ENCODE data around the gene P2RX7.

Gene P2RX7

DNA sequence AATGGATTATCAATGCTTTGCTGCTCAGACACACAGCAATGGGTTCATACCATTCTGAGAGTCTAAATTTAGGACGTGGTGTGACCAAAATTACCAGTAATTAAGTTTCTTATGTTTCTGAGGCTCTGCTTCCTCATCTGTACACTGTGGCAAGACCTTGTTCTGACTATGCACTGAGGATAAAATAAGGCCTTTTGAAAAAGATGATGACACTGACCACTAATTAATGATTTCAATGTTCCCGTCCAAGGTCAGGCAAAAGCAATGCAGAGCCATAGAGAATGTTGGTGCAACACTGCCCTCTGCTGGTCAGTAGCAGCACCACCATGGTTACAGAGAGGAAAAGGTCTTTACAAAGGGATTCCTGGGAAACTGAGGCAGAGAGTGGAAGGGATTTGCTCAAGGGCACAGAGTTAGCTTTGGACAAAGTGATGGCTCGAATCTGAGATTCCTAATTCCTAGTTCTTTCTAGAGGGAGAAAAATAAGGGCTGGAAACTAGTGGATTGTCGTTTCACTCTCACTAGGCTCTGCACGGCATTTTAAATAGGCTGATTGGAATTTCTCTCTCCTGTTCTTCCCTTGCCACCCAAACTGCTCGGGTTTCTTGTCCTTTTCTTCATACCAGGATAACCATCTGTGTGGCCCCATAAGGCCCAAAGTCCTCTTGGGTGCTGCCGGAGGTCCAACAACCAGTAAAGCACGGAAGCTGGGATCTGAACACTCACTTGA, 22.3 kb upstream of the P2RX7 start:
- peak; percentile 76 for DNase-seq (ENCODE audit: low spot score)

DNA sequence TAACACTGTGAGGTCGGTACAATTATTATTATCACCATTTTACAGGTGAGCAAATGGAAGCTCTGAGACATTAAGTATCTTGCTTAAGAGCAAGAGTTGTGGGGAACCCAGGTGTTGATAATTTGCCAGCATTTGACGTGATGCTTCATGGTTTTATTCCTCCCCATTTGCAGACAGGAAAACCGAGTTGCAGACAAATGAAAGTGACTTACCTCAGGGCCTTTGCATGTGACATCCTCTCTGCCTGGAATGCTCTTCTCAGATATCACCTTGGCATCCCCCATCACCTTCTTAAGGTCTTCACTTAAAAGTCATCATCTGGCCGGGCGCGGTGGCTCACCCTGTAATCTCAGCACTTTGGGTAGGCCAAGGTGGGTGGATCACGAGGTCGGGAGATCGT, 21.0 kb upstream of the P2RX7 start:
- DNase-seq (ENCODE audit: low spot score): no peak

- DNase-seq (ENCODE audit: low spot score): no peak
Observed at GRCh38 chr12:121112496-121112895, 20.2 kb upstream of the P2RX7 start.

DNA sequence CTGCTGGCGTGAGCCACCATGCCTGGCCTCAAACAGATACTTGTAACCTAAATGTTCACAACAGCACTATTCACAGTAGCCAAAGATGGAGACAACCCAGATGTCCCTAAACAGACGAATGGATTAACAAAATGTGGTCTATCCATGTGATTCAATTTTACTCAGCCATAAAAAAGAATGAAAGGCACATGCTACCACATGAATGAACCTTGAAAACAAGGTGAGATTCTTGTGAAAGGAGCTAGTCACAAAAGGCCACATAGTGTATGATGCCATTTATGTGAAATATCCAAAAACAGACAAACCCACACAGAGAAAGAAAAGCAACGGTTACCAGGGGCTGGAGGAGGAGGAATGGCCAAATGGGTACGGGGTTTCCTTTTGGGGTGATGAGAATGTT, 19.6 kb upstream of the P2RX7 start:
- no peak for DNase-seq (ENCODE audit: low spot score)

GRCh38 chr12:121114019-121114639, 18.5 kb upstream of the P2RX7 start:
- no peak for DNase-seq (ENCODE audit: low spot score)

GRCh38 chr12:121114806-121115205, 17.9 kb upstream of the P2RX7 start:
- no peak for DNase-seq (ENCODE audit: low spot score)

GRCh38 chr12:121115530-121115929, 17.1 kb upstream of the P2RX7 start:
- DNase-seq (ENCODE audit: low spot score): no peak

DNA sequence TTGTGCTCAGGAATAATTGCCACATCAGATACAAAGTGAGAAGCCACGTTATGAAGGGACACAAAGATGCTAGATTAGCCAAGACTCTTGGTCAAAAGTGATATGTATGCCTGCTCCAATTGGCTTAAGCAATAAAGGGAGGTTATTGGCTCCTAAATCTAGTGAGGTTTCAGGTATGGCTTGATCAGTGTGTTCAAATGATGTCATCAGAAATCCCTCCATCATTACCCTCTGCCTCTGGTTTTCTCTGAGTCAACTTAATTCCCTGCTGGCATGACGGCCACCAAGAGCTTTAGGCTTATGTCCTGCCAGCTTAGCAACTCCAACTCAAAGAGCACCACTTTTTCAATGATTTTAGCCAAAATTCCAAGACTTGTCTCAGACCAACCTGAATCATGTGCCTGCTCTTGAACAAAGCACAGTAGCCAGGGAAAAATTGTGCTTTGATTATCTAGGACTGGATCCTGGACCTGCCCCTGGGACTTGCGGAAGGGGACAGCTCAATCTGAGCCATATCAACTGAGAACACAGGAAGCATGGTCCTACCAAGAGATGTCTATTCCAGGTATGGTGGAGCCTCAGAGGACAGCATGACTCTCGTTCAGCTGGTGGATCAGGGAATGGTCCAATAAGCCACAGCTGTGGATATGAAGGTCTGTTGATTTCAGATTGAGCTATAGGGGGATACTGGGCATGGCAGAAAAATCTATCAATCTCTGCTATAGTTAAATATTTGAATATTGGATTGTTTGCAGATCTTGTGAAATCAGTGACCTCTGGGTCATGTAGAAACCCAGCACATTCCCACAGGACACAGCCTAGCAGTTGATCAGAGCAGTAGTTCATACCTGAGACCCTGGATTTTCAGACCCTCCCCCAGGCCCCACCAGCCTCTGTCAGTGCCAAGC, 16.1 kb upstream of the P2RX7 start:
- DNase-seq (ENCODE audit: low spot score): no peak

DNA sequence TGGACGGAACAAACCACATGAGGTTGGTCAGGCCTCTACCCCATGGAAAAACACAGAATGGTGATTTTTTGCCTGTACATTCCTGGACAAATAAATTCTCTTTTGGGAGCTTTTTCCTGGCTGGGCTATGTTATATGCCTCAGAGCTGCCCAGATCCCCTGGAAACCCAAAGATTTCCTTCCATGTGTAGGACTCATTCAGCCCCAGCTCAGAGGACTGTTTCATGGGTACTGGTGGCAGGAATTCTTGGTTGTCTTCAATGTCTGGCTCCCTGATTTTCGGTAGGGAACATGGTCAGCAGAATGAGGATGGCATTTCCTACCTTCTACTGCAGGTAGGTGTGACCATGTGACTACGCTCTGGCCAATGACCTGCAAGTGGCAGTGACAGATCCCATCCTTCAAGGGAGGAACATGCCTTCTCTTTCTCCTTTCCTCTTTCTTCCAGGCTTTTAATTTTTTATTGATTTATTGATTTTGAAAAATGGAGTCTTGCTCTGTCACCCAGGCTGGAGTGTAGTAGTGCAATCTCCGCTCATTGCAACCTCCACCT, 15.4 kb upstream of the P2RX7 start:
- DNase-seq (ENCODE audit: low spot score): no peak

- no peak for DNase-seq (ENCODE audit: low spot score)
Observed at GRCh38 chr12:121120323-121120722, 12.4 kb upstream of the P2RX7 start.

DNA sequence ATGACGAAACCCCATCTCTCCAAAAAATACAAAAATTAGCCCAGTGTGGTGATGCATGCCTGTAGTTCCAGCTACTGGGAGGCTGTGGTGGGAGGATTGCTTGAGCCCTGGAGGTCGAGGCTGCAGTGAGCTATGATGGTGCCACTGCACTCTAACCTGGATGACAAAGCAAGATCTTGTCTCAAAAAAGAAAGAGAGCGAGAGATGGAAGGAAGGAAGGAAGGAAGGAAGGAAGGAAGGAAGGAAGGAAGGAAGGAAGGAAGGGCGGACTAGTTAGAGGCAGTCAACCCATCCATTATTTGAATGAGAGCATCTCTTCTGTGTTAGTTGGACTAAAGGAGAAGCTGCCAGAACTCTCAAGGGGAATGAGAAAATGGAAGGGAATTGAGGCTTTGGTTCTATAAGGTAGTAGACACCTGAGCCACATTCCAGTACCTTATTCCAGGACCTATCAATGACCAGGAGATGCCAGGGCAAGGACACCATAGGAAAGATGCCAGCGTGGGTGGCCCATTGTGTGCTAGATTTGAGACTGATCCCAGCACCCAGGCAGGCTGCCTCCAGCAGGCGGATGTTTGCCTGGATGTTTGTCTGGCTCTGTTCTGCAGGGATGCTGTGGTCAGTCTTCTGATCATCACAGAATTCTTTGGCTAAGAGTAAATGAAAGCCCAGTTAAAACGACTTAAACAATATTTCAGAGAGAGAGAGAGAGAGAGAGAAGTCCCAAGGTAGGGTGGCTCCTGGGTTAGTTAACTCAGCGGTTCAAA, 11.5 kb upstream of the P2RX7 start:
- DNase-seq (ENCODE audit: low spot score): no peak

DNA sequence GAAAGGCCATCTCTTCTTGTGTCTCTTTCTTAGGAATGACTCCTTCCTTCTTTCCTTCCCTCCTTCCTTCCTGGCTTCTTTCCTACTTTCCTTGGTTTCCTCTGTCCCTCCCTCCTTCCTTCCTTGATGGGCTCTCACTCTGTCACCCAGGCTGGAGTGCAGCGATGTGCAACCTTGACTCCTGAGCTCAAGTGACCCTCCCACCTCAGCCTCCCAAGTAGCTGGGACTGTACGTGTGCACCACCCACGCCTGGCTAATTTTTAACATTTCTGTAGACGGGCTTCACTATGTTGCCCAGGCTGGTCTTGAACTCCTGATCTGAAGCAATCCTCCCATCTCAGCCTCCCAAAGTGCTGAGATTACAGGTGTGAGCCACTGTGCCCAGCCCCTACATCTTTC, 10.9 kb upstream of the P2RX7 start:
- no peak for DNase-seq (ENCODE audit: low spot score)

DNA sequence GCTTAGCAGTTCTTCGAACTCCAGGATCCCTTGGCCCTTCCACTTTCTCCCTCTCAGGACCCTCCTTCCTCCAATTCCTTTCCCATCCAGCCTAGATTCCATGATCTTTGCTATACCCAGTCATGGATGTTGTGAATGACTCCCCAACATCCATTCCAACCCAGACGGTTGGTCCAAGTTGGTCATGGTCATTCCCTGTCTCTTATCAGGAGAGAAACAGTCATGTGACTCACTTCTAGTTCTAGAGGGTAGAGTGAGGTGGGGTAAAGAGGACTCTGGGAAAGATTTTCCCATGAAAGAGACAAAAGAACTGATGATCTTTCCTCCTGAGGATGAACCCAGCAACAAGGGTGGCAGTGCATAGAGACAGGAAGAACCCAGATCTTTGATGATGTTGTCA, 9.2 kb upstream of the P2RX7 start:
- DNase-seq (ENCODE audit: low spot score): no peak

DNA sequence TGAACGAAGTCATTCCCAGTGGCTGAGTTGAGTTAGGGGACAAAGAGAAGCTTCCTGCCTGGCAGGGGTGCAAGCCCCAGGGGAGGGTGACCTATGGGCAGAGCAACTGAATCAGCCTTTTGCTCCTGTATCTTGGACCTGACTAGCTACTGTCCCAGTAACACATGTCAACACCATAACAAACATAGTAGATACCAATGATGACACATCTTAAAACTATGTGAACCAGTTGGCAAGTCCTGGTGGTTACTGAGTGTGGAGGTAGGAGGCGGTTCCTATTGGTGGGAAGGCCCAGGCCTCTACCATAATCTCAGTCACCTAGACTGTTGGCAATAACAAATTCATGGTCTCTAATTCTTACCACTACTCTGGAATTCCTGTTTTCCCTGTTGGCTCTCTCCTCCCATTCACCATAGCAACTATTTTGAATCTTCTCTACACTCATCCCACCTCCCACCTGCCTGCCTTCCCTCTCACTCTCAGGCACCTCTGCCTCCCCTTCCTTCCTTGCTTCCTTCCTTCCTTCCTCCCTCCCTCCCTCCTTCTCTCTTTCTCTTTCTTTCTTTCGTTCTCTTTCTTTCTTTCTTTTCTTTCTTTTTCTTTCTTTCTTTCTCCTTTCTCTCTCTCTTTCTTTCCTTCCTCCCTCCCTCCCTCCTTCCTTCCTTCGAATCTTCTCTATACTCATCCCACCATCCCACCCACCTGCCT, 8.1 kb upstream of the P2RX7 start:
- DNase-seq (ENCODE audit: low spot score): no peak

DNA sequence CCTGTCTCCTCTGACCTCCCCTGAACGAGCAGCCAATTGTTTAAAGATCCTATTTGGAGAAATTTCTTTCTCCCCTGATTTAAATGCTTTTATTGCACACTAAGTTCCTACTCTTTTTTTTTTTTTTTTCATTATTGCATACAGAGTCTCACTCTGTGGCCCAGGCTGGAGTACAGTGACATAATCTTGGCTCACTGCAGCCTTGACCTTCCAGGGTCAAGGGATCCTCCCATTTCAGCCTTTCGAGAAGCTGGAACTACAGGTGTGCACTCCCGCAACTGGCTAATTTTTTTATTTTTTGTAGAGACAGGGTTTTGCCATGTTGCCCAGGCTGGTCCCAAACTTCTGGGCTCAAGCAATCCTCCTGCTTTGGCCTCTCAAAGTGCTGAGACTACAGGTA, 5.2 kb upstream of the P2RX7 start:
- no peak for DNase-seq (ENCODE audit: low spot score)

- DNase-seq (ENCODE audit: low spot score): peak; percentile 22
Observed at GRCh38 chr12:121128908-121129810, 3.5 kb upstream of the P2RX7 start.

- DNase-seq (ENCODE audit: low spot score): no peak
Observed at GRCh38 chr12:121129811-121130147, 2.9 kb upstream of the P2RX7 start.

GRCh38 chr12:121130866-121131373, 1.8 kb upstream of the P2RX7 start:
- no peak for DNase-seq (ENCODE audit: low spot score)

DNA sequence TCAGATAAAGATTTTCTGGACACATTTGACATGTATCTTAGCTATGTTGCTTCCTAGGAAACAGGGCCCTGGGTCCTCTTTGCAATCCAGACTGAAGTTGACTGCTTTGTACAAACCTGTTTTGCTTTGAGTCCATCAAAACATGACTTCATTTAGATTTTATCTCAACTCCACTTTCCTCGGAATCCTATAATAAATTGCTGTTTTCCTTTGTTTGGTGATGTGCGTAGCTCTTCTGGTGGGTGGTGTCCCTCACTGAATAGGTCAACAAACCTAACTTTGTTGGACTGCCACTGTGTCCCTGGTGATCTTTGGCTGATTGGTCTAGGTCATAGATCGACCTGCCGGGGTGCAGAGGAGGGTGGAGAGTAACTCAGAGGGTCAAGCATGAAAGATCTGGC, 735 bp upstream of the P2RX7 start:
- DNase-seq (ENCODE audit: low spot score): no peak

DNA sequence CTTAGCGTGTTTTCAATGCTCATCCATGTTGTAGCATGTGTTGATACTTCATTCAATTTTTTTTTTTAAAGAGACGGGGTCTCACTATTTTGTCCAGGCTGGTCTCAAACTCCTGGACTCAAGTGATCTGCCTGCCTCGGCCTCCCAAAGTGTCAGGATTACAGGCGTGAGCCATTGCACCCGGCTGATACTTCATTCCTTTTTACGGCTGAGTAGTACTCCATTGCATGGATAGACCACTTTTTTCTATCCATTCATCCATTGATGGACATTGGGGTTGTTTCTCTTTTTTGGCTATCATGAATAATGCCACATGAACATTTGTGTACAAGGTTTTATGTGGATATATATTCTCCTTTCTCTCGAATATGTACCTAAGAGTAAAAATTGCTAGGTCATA, 1.2 kb downstream of the P2RX7 start:
- no peak for DNase-seq (ENCODE audit: low spot score)
